GM18519 (cell line): ENCODE measurements around the gene GAPDHS.

Experiments
- ATAC-seq: cut with Tn5 transposase; IDR thresholded peaks from one replicate; pipeline ENCODE4 v1.9.1; 2021; ENCODE audit warnings: mild to moderate bottlenecking, moderate library complexity; ENCODE audit not compliant: unreplicated experiment, low FRiP score

The GAPDHS gene

GRCh38 chr19:35554076-35554475 is 20.8 kb downstream of the GAPDHS start:
- no peak for ATAC-seq

DNA sequence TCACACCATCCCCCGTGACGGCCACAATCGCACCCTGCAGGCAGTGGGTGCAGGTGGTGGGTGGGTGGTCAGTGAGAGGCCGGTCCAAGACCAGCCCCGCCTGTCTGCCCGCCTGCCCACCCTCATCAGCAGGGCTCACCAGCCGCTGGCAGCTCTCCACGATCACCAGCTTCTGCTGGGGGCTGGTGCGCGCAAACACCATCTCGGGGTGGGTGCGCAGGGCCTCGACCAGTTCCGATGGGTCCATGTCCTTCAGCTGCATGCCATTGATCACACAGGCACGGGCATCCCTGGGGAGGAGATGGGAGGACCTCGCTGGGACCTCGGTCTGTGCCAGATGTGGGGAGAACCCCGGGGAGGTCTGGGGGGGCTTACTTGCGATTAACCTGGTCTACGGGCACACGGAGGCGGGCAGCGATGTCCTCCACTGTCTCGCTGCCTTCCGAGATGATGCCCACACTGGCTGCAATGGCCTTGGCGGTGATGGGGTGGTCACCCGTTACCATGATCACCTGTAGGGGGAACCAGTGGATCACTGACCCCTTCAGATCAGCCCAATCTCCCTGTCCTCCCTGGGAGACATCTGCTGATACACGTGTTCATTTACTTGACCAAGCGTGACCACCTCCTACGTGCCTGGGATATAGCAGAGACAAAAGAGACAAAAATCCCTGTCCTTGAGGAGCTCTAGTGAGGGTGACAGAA is 22.2 kb downstream of the GAPDHS start:
- no peak for ATAC-seq

GRCh38 chr19:35556025-35556590 is 22.9 kb downstream of the GAPDHS start:
- no peak for ATAC-seq

- ATAC-seq, result no peak
Measured at GRCh38 chr19:35556846-35557538, 23.7 kb downstream of the GAPDHS start.

DNA sequence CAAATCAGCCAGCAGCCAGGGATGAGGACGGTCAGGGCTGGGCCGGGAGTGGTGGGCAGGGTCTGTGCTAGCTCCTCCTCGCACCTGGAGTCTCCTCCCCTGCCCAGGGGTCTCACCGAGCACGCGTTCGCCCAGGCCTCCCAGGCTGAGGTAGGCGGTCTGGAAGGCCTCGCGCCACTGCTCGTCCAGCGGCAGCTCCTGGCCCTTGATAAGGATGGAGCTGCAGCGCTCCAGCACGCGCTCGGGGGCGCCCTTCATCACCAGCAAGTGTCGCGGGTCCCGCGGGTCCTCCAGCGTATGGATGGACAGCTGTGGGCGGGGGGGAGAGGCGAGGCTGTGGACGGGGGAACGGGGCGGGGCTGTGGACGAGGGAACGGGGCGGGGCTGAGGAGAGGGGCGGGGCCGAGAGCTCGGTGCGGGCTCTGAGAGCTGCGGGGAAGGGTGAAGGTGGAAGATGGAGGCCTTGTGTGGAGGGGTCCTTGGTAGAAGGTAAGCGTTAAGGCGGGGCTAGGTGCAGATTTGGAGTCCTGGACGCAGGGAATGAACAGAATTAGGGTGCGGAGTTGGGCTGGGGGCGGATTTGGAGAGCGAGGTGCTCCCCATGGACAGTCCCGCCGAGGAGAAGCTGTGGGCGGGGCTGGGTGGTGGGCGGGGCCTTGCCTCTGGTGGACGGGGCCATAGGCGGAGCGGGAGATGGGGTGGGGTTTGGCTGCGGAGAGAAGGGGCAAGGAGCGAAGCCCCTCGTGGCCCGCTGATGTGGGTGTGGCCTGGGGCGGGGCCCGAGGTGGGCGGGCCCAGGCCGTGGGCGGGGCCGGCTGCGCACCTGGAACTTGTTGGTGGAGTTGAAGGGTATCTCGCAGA is 24.5 kb downstream of the GAPDHS start:
- no peak for ATAC-seq

GRCh38 chr19:35558400-35559280 is 25.4 kb downstream of the GAPDHS start:
- ATAC-seq, result no peak

- no peak for ATAC-seq
Measured at GRCh38 chr19:35559281-35559659, 26.0 kb downstream of the GAPDHS start.

DNA sequence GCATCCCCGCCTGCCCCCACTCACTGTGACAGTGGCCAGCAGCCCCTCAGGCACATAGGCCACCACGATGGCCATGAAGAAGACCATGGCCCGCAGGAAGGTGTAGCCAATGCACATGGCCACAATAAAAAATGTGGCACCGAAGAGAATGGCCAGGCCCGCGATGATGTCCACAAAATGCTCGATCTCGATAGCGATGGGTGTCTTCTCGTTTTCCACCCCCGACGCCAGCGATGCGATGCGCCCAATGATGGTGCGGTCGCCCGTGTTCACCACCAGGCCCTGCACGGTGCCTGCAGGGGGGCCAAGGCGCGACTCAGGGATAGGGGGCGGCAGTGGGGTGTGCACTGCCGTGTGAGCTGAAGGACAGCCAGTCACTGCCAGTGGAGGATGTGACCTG is 26.5 kb downstream of the GAPDHS start:
- no peak for ATAC-seq

DNA sequence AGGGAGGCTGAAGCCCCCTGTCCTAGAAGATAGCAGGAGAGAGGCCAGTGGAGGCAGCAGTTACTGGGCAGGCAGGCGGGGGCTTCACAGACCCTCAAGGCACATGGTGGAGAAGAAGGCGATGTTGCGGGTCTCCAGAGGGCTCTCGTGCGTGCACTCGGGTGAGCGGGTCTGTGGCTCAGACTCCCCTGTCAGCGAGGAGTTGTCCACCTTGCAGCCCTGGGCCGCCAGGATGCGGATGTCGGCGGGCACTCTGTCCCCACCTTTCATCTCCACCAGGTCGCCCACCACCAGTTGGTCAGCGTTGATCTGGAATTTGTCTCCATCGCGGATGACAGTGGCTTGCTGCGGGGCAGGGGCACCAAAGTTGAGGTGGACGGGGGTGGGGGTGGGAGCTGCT is 27.0 kb downstream of the GAPDHS start:
- no peak for ATAC-seq

DNA sequence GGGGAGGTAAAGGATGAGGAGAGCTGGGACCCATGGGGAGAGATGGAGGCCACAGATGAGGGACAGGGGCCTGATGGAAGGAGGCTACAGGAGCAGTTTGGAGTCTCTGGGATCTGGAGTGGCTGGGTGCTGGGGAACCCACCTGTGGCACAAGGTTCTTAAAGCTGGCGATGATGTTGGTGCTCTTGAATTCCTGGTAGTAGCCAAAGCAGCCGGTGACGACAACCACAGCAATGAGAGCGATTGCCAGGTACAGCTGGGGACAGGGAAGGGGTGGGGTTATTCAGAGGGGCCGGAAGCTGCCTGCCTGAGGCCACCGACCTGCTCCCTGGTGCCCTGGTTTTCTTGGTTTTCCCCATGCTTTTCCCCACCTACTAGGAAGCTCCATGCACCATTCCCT is 27.4 kb downstream of the GAPDHS start:
- no peak for ATAC-seq

- no peak for ATAC-seq
Measured at GRCh38 chr19:35561436-35561835, 28.2 kb downstream of the GAPDHS start.

DNA sequence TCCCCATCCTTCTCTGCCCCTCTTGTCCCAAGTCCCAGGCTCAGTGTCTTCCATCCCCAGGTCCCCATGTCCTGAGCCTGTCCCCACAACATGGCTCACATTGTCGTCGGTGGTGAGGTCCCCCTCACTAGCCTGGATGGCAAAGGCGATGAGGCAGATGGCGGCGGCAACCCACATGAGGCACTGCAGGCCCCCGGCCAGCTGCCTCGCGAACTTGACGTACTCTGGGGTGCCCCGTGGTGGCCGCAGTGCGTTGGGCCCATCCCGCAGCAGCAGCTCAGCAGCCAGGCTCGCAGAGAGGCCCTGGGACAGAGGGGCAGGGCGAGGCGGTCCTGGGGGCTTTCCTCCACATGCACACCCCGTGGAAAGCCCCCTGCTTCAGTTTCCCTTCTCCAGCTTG is 29.1 kb downstream of the GAPDHS start:
- ATAC-seq, result no peak

DNA sequence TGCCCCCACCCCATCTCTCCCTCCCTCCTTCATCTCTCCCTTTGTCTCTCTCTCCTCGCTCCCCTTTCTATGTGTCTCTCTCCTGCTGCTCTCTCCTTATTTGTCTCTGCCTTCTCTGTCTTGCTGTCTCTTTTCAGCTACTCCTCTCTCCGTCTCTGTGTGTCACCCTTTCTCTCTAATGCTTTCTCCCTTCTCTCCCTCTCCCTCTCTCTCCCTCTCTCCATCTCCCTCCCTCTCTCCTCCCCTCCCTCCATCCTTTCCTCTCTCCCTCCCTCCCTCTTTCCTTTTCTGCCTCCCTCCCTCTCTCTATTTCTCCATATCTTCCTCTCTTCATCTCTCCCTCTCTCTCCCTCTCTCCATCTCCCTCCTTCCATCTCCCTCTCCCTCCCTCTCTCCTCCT is 29.5 kb downstream of the GAPDHS start:
- ATAC-seq, result no peak

GRCh38 chr19:35563207-35563829 is 30.1 kb downstream of the GAPDHS start, which contains the start of gene ATP4A:
TSS of gene ATP4A (minus strand) at chr19:35563658. CDS start at chr19:35563629, 29 bp downstream.
- ATAC-seq, result no peak

DNA sequence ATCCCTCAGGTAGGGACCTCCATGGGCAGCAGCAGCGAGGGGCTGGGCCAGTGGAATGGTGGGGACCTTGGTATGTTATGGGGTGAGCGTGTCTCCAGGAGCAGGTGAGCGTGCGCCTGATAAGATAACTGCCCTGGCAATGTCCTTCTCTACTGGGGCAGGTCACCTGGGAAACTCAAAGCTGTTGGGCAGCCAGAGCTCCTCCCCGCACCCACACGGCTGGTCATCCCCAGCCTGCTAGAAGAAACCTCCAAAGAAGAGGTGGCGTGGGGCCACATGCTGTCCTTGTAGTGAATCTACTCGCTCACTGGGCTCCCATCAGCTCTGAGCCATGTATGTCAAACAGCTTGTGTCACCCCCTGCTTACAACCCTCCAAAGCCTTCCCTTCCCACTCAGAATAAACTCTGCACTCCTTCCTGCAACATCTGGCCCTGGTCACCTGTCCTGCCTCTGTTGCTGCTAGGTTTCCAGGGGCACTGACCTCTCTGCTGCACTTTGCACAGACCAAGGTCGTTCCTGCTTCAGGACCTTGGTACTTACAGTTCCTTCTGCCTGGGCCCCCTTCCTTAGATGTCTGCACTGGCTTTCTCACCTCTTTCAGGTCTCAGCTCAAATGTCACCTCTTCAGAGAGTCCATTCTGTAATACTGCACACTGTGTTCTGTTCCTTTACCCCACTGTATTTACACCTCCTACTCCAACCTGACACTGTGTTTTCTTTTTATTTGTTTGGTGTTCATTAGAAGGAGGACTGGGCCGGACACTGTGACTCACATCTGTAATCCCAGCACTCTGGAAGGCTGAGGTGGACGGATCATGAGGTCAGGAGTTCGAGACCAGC is 32.0 kb downstream of the GAPDHS start:
- ATAC-seq, result no peak

DNA sequence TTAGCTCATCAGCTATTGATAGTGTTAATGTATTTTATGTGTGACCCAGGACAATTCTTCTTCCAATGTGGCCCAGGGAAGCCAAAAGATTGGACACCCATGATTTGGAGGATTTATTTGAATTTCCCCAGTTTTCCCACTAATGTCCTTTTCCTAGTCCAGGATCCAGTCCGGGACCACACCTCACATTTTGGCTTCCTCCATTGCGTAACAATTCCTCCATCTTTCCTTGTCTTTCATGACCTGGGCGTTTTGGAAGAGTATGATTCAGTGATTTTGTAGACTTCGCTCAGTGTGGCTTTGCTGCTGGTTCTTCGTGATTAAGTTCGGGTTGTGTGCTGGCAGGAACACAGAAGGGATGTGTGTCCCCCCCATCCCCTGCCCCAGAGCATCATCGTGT is 33.5 kb downstream of the GAPDHS start:
- no peak for ATAC-seq

GRCh38 chr19:35569281-35569781 is 36.1 kb downstream of the GAPDHS start:
- ATAC-seq, result no peak

- ATAC-seq, result no peak
Measured at GRCh38 chr19:35571406-35571965, 38.2 kb downstream of the GAPDHS start.
